Epithelial cell of esophagus (primary cell): ENCODE results near the gene FMC1.

Experiments used
- DNase-seq: peaks from one replicate; pipeline ENCODE4 v3.0.0; 2010; ENCODE audit warnings: low read depth
- H3K4me3 ChIP-seq: 2 replicates; pipeline ENCODE4 v1.5.1; 2011; ENCODE audit warnings: mild to moderate bottlenecking, low read length, control low read depth
- CTCF ChIP-seq: IDR thresholded peaks from 2 replicates; pipeline ENCODE4 v1.5.1; 2011; ENCODE audit warnings: low read depth, mild to moderate bottlenecking, low read length, control low read depth, inconsistent platforms; ENCODE audit not compliant: insufficient read depth; ENCODE audit errors: missing control alignments

Gene FMC1

GRCh38 chr7:139341058-139341775 lies at the start of gene FMC1:
FMC1 (plus strand) TSS chr7:139341337; CDS start chr7:139341385, 48 bp downstream.
- H3K4me3 ChIP-seq = peak within 1 kb of the TSS; percentile 80
- peak; percentile 91 for DNase-seq
- TF ChIP-seq CTCF = peak; percentile 41

GRCh38 chr7:139292821-139293220 lies 48.3 kb upstream of the FMC1 start:
- DNase-seq = no peak
- H3K4me3 ChIP-seq = no peak overlapping the region
- TF ChIP-seq CTCF = no peak

- H3K4me3 ChIP-seq = no peak overlapping the region
- DNase-seq = no peak
- TF ChIP-seq CTCF = no peak
These were observed 47.6 kb upstream of the FMC1 start for GRCh38 chr7:139293534-139293933.

GRCh38 chr7:139294241-139294640 lies 46.9 kb upstream of the FMC1 start:
- DNase-seq = no peak
- no peak for TF ChIP-seq CTCF

GRCh38 chr7:139294951-139295575 lies 46.1 kb upstream of the FMC1 start:
- no peak for DNase-seq
- no peak overlapping the region for H3K4me3 ChIP-seq
- no peak for TF ChIP-seq CTCF

More at GRCh38 chr7:139294241-139294640, 46.9 kb upstream of the FMC1 start:
- no peak overlapping the region for H3K4me3 ChIP-seq

- no peak for DNase-seq
- no peak overlapping the region for H3K4me3 ChIP-seq
- TF ChIP-seq CTCF = no peak
These were observed 43.3 kb upstream of the FMC1 start for GRCh38 chr7:139297795-139298194.
